ENCODE measurements around the gene SAP30BP. TPM values are rescaled to one million over a fixed set of nuclear protein-coding genes. Genes with fewer than 3 reads are reported as not detected.

Gene SAP30BP
- total and polyA plus RNA-seq, 2 donors, result 72.4 to 85.4 TPM

DNA sequence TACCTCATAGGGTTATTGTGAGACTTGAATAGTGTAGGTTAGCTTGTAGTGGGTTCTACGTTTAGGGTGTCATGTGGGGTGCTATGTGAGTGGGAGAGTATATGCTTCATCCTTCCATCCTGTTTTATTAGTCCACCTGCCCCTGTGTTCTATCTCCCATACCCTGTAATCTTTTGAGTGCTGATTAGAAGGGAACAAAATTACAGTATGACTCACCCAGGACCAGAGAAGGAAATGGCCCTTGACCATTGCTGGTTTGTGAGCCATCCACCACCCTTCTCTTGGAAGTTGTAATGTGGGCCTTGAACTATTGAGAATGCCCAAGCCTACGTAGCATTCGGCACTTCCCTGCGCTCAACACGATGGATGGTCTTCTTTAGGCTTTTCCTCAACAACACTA lies 17.1 kb downstream of the SAP30BP start:
- H3K27me3 ChIP-seq (ENCODE audit: control insufficient read depth in 2 of 2, insufficient read depth in 1 of 2, low read length in 1 of 2), result no peaks in the 10 kb centered on the region
- H3K36me3 ChIP-seq (ENCODE audit: control insufficient read depth in 2 of 2, insufficient read depth in 2 of 2, low read length in 1 of 2), result peaks cover 20 to 43% of the 10 kb centered on the region in 2 donors
- over 99% methylated on average over 5 of the region's 5 CpGs for WGBS
- peak overlapping the region in 1 of 2 donors; percentile 48 for H3K27ac ChIP-seq (ENCODE audit: low read depth in 1 of 2, low read length in 1 of 2)
- DNase-seq (ENCODE audit: low read depth in 6 of 9, low spot score in 9 of 9), result no peak
- H3K4me1 ChIP-seq (ENCODE audit: control insufficient read depth in 2 of 2, insufficient read depth in 2 of 2, low read length in 2 of 2), result peaks cover 26 to 77% of the 10 kb centered on the region in 2 donors
- H3K4me3 ChIP-seq (ENCODE audit: low read length in 2 of 2), result no peak overlapping the region
- H3K9me3 ChIP-seq (ENCODE audit: control insufficient read depth in 2 of 2, insufficient read depth in 1 of 2, low read length in 1 of 2), result no peaks in the 10 kb centered on the region

DNA sequence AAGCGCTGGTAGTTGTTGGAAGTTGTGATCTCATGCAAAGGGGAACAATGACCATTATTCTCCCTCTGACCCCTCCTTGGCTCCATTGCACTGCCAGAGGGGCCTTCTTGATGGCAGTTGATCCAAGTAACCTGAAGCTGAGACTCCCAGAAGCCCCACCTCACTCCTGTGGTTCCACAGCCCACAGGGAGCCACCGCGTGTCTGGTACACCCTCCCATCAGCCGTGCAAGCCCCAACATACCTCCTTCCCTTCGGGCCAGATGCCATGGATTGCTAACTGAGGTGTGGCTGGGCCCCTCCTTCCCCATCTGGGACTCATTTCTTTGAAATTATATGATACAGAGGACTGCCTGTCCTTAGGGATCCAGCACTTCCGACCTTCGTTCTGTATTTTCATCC lies 17.8 kb downstream of the SAP30BP start:
- Histone ChIP-seq H3K4me1 (ENCODE audit: control insufficient read depth in 2 of 2, insufficient read depth in 2 of 2, low read length in 2 of 2) (peaks cover 30 to 77% of the 10 kb centered on the region in 2 donors), H3K4me3 (ENCODE audit: low read length in 2 of 2) (no peak overlapping the region), H3K27ac (ENCODE audit: low read depth in 1 of 2, low read length in 1 of 2) (peak overlapping the region; percentile 37 to 45), H3K27me3 (ENCODE audit: control insufficient read depth in 2 of 2, insufficient read depth in 1 of 2, low read length in 1 of 2) (no peaks in the 10 kb centered on the region), H3K9me3 (ENCODE audit: control insufficient read depth in 2 of 2, insufficient read depth in 1 of 2, low read length in 1 of 2) (no peaks in the 10 kb centered on the region), H3K36me3 (ENCODE audit: control insufficient read depth in 2 of 2, insufficient read depth in 2 of 2, low read length in 1 of 2) (peaks cover 17 to 36% of the 10 kb centered on the region in 2 donors)
- 91% methylated on average over 7 of the region's 7 CpGs for WGBS
- no peak for DNase-seq (ENCODE audit: low read depth in 6 of 9, low spot score in 9 of 9)

DNA sequence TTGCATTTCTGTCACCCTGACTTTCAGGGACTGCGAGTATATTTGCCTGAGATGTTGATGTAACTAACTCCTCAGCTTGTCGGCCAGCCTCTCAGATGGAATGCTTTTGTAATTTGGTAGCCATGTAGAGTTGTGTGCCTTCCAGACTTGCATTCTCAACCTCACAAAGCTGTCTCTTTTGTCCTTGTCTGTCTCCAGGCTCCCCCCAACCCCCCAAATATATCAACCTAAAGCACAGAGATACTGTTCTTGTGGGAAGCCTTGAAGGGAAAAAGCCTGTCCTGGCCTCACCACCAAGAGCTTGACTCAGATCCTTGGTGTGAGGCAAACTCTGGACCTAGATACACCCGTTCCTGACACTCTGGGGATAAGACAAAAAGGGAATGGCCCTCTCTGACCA lies 18.4 kb downstream of the SAP30BP start:
- no peak for DNase-seq (ENCODE audit: low read depth in 6 of 9, low spot score in 9 of 9)
- peak overlapping the region; percentile 45 to 64 for H3K27ac ChIP-seq (ENCODE audit: low read depth in 1 of 2, low read length in 1 of 2)
- H3K4me1 ChIP-seq (ENCODE audit: control insufficient read depth in 2 of 2, insufficient read depth in 2 of 2, low read length in 2 of 2), result peaks cover 36 to 77% of the 10 kb centered on the region in 2 donors
- H3K27me3 ChIP-seq (ENCODE audit: control insufficient read depth in 2 of 2, insufficient read depth in 1 of 2, low read length in 1 of 2), result no peaks in the 10 kb centered on the region
- H3K4me3 ChIP-seq (ENCODE audit: low read length in 2 of 2), result no peak overlapping the region
- no peaks in the 10 kb centered on the region for H3K9me3 ChIP-seq (ENCODE audit: control insufficient read depth in 2 of 2, insufficient read depth in 1 of 2, low read length in 1 of 2)
- WGBS, result 93% methylated on average over 3 of the region's 3 CpGs
- peaks cover 11 to 31% of the 10 kb centered on the region in 2 donors for H3K36me3 ChIP-seq (ENCODE audit: control insufficient read depth in 2 of 2, insufficient read depth in 2 of 2, low read length in 1 of 2)

DNA sequence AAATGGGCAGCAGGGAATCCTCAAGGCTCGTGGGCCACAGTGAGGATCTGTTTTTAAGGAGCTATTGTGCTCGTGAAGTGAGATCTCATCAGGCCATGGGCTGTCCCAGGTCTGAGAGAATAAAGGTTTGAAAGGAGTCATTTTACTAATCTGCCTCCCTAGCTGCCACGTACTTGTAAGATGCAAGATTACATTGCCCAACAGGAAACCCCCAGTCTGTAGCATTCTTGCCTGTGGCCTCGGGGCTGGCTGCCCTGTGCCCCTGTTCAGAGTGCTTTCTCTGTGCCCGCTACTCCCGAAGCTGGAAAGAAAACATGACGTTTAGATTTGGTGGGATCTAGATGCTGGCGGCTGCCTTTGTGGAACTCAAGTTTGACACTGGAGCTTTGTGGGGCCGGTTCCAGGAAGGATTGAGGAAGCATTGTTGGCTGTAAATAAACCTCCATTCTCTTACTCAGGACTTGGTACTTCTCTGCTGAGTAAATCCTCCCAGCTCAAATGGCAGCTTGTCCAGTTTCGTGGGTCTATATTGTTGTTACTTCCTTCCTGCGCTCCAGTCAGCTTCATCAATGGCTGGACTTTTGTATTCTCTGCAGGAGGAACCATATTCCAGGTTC lies 21.2 kb downstream of the SAP30BP start:
- DNase-seq (ENCODE audit: low read depth in 6 of 9, low spot score in 9 of 9), result peak in 1 of 9 donors; percentile 61
- H3K9me3 ChIP-seq (ENCODE audit: control insufficient read depth in 2 of 2, insufficient read depth in 1 of 2, low read length in 1 of 2), result no peaks in the 10 kb centered on the region
- H3K27me3 ChIP-seq (ENCODE audit: control insufficient read depth in 2 of 2, insufficient read depth in 1 of 2, low read length in 1 of 2), result no peaks in the 10 kb centered on the region
- H3K4me3 ChIP-seq (ENCODE audit: low read length in 2 of 2), result peak overlapping the region in 1 of 2 donors; percentile 0
- peak overlapping the region; percentile 86 to 96 for H3K27ac ChIP-seq (ENCODE audit: low read depth in 1 of 2, low read length in 1 of 2)
- H3K36me3 ChIP-seq (ENCODE audit: control insufficient read depth in 2 of 2, insufficient read depth in 2 of 2, low read length in 1 of 2), result peaks cover 8 to 40% of the 10 kb centered on the region in 2 donors
- peaks cover 61 to 93% of the 10 kb centered on the region in 2 donors for H3K4me1 ChIP-seq (ENCODE audit: control insufficient read depth in 2 of 2, insufficient read depth in 2 of 2, low read length in 2 of 2)
- WGBS, result 64% methylated on average over 11 of the region's 11 CpGs

DNA sequence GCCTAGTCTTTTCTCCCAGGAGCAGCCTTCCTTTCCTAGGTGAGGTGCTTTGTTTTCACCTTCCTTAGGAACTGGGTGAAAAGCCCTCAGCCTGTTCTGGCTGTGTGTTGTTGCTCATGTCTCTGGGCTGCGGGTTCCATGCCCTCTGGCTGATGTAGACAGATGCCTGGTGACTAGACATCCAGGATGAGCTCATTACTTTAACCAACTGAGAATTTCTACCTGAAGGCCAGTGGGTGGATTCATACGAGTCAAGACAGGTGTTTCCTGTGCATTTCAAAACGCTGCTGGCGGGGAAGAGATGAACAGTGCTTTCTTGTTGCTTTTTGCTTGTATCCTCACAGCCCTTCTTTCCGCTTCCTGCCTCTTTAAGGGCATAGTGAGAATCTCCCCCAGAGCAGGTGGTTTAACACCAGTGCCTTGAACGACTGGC lies 22.3 kb downstream of the SAP30BP start:
- Histone ChIP-seq H3K27me3 (ENCODE audit: control insufficient read depth in 2 of 2, insufficient read depth in 1 of 2, low read length in 1 of 2) (no peaks in the 10 kb centered on the region), H3K36me3 (ENCODE audit: control insufficient read depth in 2 of 2, insufficient read depth in 2 of 2, low read length in 1 of 2) (peaks cover 18 to 46% of the 10 kb centered on the region in 2 donors), H3K4me1 (ENCODE audit: control insufficient read depth in 2 of 2, insufficient read depth in 2 of 2, low read length in 2 of 2) (peaks cover 63 to 98% of the 10 kb centered on the region in 2 donors), H3K4me3 (ENCODE audit: low read length in 2 of 2) (peak overlapping the region in 1 of 2 donors; percentile 0), H3K9me3 (ENCODE audit: control insufficient read depth in 2 of 2, insufficient read depth in 1 of 2, low read length in 1 of 2) (no peaks in the 10 kb centered on the region), H3K27ac (ENCODE audit: low read depth in 1 of 2, low read length in 1 of 2) (peak overlapping the region; percentile 86 to 96)
- peak in 8 of 9 donors; percentile 68 to 98 (median 88) for DNase-seq (ENCODE audit: low read depth in 6 of 9, low spot score in 9 of 9)
- WGBS, result 6% methylated on average over 6 of the region's 6 CpGs

DNA sequence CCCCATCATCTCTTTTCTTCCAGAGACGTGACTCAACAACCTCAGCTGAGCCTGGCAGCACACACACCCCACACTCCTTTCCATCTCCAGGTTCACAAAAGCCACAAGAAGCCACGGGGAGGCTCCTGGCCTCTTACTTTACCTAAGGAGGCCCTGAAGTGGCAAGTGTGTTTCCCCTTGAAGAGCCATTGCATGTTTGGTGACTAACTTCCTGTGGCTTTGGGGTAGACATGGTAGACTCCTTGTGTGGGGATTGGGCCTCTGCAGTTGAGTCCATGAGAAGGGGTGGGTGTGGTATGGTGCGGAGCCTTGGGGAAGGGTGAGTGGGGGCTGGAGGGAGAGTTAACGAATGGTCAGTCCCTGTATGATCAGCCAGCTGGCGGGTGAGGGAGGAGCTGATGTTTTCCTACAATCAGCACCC lies 24.2 kb downstream of the SAP30BP start:
- WGBS, result 53% methylated on average over 5 of the region's 5 CpGs
- peak in 2 of 9 donors; percentile 58 to 82 for DNase-seq (ENCODE audit: low read depth in 6 of 9, low spot score in 9 of 9)
- H3K4me3 ChIP-seq (ENCODE audit: low read length in 2 of 2), result no peak overlapping the region
- H3K9me3 ChIP-seq (ENCODE audit: control insufficient read depth in 2 of 2, insufficient read depth in 1 of 2, low read length in 1 of 2), result no peaks in the 10 kb centered on the region
- H3K27ac ChIP-seq (ENCODE audit: low read depth in 1 of 2, low read length in 1 of 2), result peak overlapping the region; percentile 83 to 96
- peaks cover 29 to 53% of the 10 kb centered on the region in 2 donors for H3K36me3 ChIP-seq (ENCODE audit: control insufficient read depth in 2 of 2, insufficient read depth in 2 of 2, low read length in 1 of 2)
- peaks cover 62 to 87% of the 10 kb centered on the region in 2 donors for H3K4me1 ChIP-seq (ENCODE audit: control insufficient read depth in 2 of 2, insufficient read depth in 2 of 2, low read length in 2 of 2)
- H3K27me3 ChIP-seq (ENCODE audit: control insufficient read depth in 2 of 2, insufficient read depth in 1 of 2, low read length in 1 of 2), result no peaks in the 10 kb centered on the region

DNA sequence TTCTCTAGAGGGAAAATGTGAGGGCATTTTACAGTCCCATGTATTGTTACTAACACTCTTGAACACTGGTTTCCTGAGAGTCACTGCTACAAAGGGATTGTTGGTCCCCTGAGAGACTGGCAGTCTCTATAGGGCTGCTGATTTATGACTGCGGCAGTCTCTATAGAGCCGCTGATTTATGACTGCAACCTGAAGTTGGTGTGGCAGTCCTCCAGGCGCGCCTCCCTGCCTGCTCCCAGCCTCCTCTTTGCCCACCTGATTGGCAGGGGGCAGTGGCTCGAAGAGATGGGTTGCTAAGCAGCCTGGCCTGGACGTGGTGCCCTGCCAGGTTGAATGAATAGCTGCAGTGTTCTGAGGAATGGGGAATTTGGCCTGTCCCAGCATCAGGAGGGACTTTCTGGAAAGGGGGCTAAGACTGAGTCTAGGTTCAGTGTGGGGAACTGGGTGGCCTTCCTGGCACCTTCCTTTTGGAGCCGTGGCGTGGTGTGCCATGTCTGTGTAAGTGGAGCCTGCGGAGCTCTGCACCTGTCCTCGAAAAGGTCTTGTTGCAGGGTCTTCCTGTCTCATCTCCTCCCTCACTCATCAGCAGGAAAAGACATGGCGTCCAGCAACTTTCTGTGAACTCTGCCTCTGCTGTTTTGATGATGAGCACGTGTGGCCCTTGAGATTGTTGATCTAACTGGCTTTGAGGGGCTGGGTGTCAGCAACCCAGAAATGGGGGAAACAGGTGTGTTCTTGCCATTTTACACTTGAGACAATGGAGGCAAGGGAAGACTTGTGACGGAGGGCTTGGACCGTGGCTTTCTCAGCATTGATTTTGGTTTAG lies 24.9 kb downstream of the SAP30BP start:
- Histone ChIP-seq H3K36me3 (ENCODE audit: control insufficient read depth in 2 of 2, insufficient read depth in 2 of 2, low read length in 1 of 2) (peaks cover 29 to 58% of the 10 kb centered on the region in 2 donors), H3K9me3 (ENCODE audit: control insufficient read depth in 2 of 2, insufficient read depth in 1 of 2, low read length in 1 of 2) (no peaks in the 10 kb centered on the region), H3K27me3 (ENCODE audit: control insufficient read depth in 2 of 2, insufficient read depth in 1 of 2, low read length in 1 of 2) (no peaks in the 10 kb centered on the region), H3K4me1 (ENCODE audit: control insufficient read depth in 2 of 2, insufficient read depth in 2 of 2, low read length in 2 of 2) (peaks cover 56 to 83% of the 10 kb centered on the region in 2 donors), H3K4me3 (ENCODE audit: low read length in 2 of 2) (no peak overlapping the region), H3K27ac (ENCODE audit: low read depth in 1 of 2, low read length in 1 of 2) (peak overlapping the region; percentile 83 to 96)
- WGBS, result 78% methylated on average over 14 of the region's 14 CpGs
- peak in 5 of 9 donors; percentile 45 to 81 (median 60) for DNase-seq (ENCODE audit: low read depth in 6 of 9, low spot score in 9 of 9)

DNA sequence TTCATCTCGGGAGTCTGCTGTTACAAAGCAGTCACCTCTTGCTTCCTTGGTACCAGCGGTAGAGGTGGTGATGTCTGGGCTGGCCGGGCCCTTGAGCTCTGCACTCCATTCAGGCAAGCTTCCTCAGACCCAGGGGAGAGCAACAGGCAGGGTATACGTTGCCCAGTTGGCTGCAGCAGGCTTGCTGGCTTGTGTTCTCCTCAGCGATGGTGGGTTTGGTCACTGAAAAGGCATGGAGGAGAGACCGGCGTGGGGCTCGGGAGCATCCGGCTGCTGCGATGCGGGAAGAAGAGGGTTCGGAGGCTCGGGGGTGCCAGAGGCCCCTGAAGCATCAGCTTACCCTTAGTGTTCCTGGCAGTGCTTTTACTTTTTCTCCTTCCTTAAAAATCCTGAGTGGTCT lies 25.8 kb downstream of the SAP30BP start:
- Histone ChIP-seq H3K27ac (ENCODE audit: low read depth in 1 of 2, low read length in 1 of 2) (peak overlapping the region in 1 of 2 donors; percentile 96), H3K36me3 (ENCODE audit: control insufficient read depth in 2 of 2, insufficient read depth in 2 of 2, low read length in 1 of 2) (peaks cover 37 to 62% of the 10 kb centered on the region in 2 donors), H3K4me3 (ENCODE audit: low read length in 2 of 2) (no peak overlapping the region), H3K9me3 (ENCODE audit: control insufficient read depth in 2 of 2, insufficient read depth in 1 of 2, low read length in 1 of 2) (no peaks in the 10 kb centered on the region), H3K4me1 (ENCODE audit: control insufficient read depth in 2 of 2, insufficient read depth in 2 of 2, low read length in 2 of 2) (peaks cover 50 to 83% of the 10 kb centered on the region in 2 donors), H3K27me3 (ENCODE audit: control insufficient read depth in 2 of 2, insufficient read depth in 1 of 2, low read length in 1 of 2) (no peaks in the 10 kb centered on the region)
- no peak for DNase-seq (ENCODE audit: low read depth in 6 of 9, low spot score in 9 of 9)
- 96% methylated on average over 13 of the region's 13 CpGs for WGBS
